ENCODE measurements around the gene LRP6.

DNA sequence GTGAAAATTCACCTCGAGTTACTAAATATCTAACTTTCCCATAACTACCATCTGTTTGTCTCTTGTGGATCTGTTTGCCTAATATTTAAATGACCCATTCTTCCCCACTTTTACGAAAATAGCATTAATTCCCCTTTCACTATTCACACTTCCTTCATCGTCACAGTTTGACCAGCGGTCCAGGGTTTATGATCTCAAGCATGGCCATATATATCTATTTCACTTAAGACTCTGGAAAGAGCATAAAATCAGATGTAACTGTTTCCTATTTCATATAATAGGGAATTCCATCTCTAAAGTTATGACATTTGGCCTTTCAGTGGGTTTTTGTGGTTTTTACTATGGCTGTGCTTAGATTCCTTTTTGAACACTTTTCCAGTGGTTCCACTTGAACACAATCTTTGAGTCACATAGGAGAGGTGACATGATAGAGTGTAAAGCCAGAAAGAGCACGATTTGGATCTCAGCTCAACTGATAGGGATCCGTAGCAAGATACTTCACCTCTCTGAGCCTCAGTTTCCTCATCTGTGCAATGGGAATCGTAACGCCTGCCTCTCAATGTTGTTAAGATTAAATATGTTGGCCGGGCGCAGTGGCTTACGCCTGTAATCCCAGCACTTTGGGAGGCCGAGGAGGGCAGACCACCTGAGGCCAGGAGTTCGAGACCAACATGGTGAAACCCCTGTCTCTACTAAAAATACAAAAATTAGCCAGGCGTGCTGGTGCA, 196.9 kb downstream of the LRP6 start:
- TF ChIP-seq, protein P1, sequence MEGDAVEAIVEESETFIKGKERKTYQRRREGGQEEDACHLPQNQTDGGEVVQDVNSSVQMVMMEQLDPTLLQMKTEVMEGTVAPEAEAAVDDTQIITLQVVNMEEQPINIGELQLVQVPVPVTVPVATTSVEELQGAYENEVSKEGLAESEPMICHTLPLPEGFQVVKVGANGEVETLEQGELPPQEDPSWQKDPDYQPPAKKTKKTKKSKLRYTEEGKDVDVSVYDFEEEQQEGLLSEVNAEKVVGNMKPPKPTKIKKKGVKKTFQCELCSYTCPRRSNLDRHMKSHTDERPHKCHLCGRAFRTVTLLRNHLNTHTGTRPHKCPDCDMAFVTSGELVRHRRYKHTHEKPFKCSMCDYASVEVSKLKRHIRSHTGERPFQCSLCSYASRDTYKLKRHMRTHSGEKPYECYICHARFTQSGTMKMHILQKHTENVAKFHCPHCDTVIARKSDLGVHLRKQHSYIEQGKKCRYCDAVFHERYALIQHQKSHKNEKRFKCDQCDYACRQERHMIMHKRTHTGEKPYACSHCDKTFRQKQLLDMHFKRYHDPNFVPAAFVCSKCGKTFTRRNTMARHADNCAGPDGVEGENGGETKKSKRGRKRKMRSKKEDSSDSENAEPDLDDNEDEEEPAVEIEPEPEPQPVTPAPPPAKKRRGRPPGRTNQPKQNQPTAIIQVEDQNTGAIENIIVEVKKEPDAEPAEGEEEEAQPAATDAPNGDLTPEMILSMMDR (IDR thresholded peaks at IDR 0.05 in 4 of 5, conservative IDR thresholded peaks at IDR 0.05 in 1 of 5): no peak
- no peak for TF ChIP-seq POLR2A (IDR thresholded peaks at IDR 0.05)
